GM21528 (cell line): ENCODE data around the gene CAMP.
"Not testable (repeated sequence)": the region's sequence is repeated elsewhere in the genome, so short reads cannot be mapped to it uniquely, and the experiment has no call there.

Experiments used
- ATAC-seq: cut with Tn5 transposase; IDR thresholded peaks from one replicate; pipeline ENCODE4 v1.9.1; 2021; ENCODE audit warnings: mild to moderate bottlenecking, moderate library complexity; ENCODE audit not compliant: unreplicated experiment, low FRiP score

CAMP gene

DNA sequence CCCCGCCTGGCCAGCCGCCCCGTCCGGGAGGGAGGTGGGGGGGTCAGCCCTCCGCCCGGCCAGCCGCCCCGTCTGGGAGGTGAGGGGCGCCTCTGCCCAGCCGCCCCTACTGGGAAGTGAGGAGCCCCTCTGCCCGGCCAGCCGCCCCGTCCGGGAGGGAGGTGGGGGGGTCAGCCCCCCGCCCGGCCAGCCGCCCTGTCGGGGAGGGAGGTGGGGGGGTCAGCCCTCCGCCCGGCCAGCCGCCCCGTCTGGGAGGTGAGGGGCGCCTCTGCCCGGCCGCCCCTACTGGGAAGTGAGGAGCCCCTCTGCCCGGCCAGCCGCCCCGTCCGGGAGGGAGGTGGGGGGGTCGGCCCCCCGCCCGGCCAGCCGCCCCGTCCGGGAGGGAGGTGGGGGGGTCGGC, 11.5 kb upstream of the CAMP start:
- not testable (repeated sequence) for ATAC-seq

DNA sequence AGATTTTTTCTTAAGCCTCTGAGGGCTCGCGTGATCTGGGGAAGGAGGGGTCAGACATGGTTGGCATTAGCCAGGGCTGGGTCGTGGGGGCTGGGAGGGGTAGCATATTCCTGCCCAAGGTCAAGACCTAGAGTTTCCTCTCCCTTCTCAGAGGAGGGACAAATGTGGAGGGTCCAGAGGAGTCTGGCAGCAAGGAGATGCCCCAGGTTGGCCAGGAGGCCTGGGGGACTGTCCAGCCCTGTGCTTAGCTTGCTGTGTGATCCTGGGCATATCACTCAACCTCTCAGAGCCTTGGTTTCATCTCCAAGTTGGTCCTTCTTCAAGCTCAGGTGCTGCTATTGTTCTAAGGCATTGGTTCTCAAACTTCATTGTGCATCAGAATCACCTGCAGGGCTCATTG, 9.1 kb upstream of the CAMP start:
- no peak for ATAC-seq

DNA sequence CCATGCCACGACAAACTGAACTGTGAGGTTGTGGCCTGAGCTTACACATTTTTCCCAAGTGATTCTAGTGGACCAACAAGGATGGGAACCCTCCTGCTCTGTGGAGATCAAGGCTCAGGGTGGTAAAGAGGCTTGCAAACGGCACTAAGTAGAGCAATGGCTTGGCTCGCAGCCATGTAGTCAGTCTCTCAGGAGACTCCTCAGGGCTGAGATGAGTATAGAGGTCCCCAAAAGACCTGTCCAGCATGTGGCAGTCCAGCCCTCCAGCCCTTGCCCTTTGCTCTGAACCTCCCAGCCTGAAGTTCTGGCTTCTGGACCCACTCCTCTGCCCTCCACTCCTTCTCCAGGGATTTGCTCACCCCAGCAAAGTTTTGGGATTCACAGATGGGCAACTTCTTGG, 8.3 kb upstream of the CAMP start:
- no peak for ATAC-seq

DNA sequence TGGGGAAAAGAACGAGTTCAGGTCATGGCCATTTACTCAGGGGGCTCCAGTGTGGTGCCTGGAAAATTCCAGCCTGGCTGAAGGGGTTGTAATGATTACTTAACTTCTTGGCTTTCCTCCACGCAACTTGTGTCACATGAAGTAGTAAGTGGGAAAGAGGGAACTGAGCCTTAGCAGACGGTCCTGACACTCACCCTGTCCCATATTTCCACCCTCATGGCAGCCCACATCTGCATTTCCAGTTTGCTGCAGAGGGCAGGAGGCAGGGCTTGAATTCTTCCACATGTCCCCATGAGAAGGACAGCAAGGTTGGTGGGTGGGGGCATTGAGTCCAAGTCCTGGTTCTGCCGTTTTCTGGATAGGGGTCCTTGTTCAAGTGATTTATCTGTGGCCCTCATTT, 7.8 kb upstream of the CAMP start:
- ATAC-seq = no peak

DNA sequence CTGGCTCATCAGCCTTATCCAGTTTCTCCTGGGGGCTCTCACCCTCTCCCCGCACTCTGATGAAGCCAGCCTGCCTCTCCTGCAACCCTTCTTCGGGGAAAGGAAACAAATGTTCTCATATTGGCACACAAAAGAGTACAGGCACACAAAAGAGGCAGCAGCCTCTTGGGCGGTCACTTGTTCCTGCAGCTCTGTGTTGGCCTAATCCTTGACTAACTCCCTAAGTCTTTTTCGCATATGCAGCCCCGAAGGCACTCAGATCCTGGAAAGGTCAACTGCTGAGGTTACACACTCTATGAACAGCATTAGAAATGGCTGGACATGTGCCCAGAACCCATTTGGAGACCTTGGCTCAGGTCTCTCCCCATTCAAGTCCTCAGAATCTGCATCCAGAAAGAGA, 7.4 kb upstream of the CAMP start:
- ATAC-seq = no peak

DNA sequence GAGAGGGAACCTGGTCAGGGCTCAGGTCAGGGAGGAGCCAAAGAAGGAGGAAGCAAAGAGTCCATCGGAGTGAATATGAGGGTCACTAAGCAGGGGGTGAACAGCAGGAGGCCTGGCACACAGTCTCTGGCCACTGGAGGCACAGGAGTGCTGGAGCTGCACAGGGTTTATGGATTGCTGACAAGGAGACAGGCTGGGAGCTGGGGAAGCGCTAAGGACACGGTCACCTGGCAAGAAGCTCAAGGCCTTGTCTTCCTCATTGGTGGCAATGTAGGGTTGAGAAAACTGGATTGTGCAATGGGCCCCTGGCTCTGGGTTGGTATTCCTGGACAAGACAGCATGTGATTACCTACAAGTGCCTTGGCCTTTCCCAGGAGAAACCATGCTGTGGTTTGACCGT, 5.8 kb upstream of the CAMP start:
- ATAC-seq = no peak

DNA sequence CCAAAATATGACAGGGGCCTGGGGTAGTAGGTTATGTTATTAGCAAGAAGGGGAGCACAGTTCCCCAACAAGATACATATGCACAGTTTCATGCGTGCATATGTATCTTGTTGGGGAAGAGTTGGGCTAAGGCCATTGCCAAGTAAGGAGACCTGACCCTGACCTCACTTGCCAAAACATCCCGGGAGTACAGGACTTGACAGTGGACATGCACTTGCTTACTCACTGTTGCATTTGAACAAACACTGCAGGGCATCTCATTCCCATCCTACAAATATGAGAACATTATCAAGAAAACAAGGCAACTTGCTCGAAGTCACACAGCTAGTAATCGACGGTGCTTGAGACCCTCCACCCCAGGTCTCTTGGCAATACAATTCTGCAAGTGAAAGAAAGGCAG, 4.8 kb upstream of the CAMP start:
- no peak for ATAC-seq

DNA sequence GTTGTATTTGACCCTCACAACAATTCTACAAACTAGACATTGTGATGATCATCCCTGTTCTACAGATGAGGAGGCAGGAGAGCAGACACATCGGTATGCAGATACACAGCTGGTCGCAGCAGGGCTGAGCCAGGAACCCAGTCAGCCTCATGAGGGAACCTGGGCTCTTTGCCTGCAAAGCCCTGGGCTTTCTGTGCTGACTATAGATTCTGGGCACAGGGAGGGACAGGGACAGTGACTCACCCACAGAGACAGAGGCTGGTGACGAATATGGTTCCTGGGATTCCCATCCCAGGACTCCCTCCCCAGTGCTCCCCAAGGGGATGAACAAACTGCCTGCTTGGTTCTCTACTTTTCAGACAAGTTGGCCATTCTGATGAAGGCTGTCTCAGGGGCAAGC, 3.8 kb upstream of the CAMP start:
- no peak for ATAC-seq

DNA sequence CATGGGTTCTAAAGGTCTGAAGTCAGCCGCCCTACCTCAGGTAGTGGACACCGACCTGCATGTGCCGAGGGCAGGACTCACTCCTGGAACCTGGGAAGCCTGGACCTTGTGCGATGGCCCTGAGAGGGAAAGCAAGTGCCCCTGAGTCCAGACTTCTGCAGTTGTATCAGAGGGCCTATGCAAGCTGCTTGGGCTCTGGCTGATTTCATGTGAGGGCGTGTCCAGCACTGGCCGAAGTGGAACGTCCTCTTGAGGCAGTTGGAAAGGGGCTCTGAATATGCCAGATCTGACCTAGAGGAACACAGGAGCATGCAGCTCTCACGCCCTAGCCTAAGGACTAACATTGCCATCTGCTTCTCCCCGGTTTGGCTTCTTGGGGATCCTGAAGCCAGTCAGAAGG, 2.5 kb upstream of the CAMP start:
- no peak for ATAC-seq

DNA sequence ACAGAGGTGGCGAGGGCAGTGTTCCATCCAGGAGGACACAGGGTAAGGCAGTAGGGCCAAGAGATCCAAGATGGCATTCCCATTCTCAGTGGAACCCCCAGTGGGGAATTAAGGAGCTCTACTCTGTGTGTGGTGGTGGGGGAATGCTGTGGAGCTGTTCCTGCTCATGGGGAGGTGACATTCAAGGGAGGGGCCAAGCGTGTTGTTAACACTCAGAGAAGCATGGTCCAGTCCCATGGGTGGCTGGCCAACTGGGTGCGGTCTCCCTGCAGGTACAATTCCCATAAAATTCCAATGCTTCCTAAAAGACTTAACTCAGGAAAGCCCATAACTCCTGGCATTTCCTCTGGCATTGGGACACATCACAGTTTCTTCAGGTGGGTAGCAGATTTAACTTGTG, 2.3 kb downstream of the CAMP start:
- no peak for ATAC-seq

DNA sequence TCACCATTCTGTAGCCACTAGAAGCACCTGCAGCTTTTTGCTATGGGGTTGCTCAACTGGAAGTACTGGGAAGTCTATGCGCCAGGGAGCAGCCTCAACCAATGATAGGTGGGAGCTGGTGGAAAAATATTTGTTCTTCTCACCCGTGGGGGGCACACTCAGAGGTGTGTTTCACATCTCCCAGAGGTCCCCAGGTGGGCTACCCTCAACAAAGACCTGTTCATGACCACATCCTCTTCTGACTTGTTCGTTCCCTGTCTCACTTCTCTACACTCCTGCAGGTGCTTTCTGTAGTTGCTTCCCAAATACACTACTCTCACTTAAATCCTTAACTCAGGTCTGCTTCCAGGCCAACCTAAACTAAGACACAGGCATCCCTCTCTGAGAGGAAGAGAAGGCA, 3.6 kb downstream of the CAMP start:
- no peak for ATAC-seq

DNA sequence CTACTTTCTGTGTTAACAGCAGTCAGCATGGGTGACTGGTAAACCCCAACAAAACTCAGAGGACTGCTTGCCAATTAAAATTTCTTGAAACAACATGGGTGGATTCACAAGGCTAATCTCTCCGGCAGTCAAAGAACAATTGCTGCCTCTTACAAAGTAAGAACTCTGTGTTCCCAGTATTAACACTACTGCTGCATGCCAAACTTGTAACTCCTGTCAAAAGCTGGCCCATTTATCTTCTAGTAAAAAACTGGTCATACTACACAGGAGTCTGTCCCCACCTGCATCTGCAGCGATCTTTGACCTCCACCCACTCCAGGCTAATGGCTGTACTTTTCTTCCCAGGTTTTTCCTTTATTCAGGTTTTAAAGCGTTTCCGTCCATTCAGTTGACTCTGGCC, 8.9 kb downstream of the CAMP start:
- ATAC-seq = no peak

DNA sequence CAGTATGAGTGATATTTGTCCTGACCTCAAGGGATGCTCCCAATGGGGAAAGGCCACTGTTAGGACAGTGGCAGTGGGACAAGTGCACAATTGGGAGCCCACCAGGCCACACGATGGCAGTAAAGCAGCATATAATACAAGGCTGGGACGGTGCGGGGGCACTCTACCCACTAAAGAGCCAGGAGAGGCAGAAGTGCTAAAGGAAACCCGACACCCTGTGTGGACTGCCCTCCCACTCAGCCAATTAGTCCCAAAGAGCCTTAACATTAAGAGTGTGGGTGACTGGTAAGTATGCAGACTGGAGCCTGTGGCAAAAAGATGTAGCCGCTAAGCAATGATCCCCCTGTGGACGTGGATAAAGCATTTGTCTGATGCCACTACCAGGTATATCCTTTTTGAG, 9.4 kb downstream of the CAMP start:
- no peak for ATAC-seq

DNA sequence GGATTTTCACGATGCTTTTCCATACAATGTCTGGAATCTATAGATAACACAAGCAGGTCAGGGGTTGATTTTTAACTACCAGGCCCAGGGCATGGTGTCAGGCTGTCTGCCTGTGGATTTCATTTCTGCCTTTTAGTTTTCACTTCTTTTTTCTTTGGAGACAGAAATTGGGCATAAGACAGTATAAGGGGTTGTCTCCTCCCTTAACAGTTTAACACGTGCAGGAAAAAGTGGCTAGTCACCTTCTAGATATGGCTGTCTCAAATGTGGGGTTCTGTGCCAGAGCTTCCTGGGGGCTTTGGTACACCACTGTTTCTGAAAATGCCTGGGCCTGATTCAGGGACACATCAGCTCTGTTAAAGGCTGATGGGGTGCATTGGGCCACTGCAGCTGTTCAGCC, 10.2 kb downstream of the CAMP start:
- no peak for ATAC-seq

DNA sequence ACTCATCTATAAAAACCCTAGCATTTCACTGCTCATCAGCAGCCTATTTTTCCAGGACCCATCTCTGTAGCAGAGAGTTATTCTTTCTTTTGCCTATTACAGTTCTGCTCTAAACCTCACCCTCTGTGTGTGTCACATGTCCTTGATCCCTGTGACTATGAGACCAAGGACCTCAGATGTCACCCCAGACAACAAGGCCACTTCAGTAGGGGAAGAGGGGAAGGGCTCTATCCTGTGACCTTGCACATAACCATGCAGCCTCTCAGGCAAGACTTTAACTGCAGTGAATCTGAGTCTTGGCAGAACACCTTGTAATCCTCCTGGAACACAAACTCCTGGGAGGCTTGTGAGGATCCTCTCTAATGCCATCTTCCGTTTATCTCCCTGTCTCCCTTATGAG, 13.2 kb downstream of the CAMP start:
- no peak for ATAC-seq

DNA sequence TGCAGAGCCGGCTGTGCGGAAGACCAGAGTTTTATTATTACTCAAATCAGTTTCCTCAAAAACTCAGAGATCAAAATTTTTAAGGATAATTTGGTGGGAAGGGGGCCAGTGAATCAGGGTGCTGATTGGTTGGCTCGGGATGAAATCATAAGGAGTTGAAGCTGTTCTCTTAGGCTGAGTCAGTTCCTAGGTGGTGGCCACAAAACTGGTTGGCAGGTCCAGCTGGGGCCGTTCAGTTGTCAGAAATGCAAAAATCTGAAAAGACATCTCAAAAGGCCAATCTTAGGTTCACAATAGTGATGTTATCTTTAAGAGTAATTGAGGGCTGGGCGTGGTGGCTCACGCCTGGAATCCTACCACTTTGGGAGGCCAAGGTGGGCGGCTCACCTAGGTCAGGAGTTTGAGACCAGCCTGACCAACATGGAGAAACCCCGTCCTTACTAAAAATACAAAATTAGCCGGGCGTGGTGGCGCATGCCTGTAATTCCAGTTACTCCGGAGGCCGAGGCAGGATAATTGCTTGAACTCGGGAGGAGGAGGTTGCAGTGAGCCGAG, 15.3 kb downstream of the CAMP start:
- no peak for ATAC-seq

DNA sequence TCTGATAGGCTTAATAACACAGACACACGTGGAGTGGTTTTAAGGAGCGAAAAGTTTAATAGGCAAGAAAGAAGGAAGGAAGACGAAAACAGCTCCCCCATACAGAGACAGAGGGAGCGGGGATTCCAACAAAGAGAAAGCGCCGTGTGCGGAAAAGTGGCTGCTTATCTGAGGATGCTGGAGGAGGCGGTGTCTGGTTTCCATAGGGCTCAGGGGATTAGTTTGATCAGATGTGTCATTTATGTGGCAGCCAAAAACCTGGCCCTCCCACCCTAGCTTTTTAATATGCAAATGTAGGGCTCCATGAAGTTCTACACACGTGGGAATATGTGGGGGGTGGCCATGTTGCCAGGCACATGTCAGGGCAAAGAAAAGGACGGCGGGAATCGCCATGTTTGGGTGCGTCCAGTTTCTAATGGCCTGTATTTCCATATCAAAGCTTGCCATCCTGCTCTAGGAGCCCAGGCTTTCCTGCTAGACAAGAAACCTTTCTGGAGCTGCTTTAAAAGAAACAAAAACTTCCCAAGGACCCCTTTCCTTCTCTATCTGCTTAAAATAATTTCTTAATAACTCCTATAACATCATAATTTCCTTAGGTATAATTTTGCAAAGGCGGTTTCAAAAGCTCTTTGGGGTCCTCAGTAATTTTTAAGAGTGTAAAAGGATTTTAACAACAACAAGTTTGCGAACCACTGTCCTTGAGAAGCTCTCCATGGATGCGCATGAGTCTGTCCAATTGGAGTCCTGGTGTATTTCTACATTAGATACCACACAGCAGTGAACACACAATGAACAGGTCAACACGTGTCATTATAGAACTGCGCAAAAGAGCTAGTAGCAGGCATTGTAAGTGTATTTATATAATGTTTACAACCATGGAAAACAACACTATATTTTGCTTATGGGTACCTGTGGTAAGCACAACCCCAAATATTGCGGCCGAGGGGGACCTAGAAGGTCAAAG, 17.0 kb downstream of the CAMP start:
- ATAC-seq = no peak

DNA sequence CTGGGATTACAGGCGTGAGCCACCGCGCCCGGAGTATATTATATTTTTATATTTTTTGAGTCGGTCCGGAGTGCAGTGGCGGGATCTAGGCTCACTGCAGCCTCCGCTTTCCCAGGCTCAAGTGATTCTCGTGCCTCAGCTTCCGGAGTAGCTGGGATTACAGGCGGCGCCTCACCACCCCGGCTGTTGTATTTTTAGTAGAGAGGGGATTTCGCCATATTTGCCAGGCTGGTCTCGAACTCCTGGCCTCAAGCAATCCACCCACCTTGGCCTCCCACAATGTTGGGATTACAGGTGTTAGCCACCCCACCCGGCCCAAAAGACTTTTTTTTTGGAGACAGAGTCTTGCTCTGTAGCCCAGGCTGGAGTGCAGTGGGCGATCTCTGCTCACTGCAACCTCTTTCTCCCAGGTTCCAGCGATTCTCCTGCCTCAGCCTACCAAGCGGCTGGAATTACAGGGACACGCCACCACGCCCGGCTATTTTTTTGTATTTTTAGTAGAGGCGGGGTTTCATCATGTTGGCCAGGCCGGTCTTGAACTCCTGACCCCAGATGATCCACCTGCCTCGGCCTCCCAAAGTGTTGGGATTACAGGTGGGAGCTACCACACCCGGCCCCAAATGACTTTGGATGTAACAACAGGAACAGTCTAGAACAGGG, 18.6 kb downstream of the CAMP start:
- ATAC-seq = no peak

DNA sequence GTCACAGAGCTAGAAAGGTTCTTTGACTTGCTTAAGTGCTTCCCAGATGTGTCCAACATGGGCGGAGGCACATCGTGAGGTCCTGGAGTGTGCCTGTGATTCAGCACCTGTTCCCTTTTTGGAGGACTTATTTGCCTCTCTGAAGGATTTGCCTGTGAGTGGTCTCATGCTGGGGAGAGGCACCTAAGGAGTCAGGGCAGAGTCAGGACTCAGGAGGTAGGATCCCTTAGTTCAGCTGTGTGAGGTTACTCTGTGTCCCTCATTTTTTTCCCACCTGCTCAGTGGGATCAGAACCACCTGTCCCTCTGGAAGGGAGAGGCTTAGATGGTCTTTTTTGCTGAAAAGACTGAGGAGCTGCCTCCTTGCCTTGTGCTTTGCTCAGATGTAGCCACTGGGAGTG, 20.6 kb downstream of the CAMP start:
- no peak for ATAC-seq

DNA sequence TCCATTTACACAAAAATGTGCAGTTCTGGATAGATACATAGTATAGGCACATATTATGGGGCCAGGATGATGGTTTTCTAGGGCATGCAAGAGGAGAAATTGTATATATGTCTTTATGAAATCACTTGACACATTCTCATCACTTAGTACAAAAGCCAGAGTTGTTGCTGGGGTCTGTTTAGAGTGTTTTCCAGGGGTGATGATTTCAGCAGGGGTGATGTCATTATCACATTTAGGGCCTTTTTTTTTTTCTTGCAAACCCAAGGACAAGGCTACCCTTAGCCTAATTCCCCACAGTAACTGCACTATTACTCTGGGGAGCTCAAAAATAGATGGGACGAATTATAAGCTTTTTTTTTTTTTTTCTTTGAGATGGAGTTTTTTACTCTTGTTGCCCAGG, 21.2 kb downstream of the CAMP start:
- ATAC-seq = no peak

DNA sequence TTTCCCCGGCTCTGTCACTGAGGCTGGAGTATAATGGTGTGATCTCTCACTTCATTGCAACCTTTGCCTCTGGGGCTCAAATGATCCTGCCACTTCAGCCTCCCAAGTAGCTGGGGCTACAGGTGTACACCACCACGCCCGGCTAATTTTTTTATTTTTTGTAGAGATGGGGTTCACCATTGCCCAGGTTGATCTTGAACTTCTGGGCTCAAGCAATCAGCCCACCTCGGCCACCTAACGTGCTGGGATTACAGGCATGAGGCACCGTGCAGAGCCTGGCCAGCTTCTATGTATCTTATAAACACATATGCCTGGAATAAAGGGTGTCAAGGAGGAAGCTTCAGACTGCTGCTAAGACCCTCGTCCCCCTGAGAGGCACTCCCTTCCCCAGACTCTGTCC, 21.8 kb downstream of the CAMP start:
- no peak for ATAC-seq

DNA sequence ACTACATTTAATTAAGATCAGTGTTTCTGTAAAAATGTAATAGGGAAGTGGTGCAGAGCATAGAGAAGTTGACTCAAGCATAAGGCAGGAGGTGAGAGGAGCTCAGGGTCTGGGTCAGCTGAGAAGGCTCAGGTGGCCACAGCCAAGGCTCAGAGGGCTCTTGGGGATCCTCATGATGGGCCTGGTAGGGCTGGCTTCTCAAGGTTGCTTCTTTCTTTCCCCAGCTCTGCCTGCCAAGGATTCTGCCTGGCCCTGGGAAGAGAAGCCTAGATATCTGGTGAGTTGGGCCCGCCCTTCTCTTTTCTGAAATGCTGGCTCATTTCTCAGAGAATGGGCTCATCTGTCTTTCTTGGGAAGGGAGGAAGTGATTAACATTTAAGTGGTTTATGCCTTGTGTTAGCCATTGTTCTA, 24.1 kb downstream of the CAMP start:
- no peak for ATAC-seq
